Fibroblast of skin of left quadriceps (primary cell): ENCODE measurements around the gene HAUS7.

Source experiments
- DNase-seq, 2 experiments: peaks; one replicate each; pipeline ENCODE4 v3.0.0-alpha.2; 2013; ENCODE audit warnings: low read depth in 2 of 2

Gene HAUS7

GRCh38 chrX:153499341-153499740 lies 29.0 kb upstream of the HAUS7 start:
- no peak for DNase-seq

GRCh38 chrX:153498453-153498852 lies 28.1 kb upstream of the HAUS7 start:
- DNase-seq, result no peak

DNA sequence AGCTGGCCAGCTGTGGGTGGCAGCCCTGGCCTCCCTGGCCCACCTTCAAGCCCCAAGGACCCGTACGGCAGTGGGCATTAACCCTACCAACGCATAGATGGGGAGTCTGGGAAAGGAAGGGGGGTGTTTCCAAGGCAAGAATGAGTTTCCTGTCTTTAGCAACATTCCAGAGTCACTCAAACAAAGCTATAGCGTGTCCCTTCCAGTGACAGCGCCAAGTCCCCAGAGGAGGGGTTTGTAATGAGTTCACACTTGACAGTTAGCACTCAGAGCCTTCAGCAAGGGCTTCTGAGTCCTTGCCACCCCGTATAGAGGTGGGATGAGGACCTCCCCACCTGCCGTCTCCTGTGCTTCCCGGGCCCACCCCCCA lies 26.2 kb upstream of the HAUS7 start:
- no peak for DNase-seq

DNA sequence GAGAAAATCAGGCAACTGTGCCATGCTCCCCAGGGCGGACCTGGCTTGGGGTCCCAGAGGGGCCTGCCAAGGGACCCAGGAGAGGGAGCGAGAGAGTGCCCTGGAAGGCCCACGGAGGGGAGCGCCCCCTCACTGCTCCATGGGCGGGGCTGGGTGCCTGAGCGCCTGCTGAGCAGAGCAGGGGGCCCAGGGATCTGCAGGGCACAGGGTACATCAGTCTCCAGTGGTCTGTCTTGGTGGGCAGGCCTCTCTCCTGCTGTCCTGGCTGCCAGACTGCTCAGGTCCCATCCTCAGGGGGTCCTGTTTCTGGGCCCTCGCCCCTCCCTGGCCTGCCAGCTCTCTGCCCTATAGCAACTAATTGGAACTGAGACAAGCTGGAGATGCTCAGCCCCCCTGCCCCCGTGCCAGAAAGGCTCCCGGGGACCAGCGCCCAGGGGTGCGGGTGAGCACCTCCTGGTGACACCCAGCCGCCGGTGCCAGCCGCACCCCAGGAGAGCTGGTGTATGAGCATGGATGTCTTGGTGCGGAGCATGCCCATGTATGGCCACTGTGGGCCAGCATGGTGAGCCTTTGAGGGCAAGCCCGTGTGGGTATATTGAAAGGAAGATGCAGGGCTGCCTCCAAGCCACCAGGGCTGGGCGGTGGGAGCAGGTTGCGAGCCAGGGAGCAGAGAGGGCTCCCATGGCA lies 25.7 kb upstream of the HAUS7 start:
- no peak for DNase-seq

- DNase-seq, result no peak
Measured at GRCh38 chrX:153495362-153495751, 25.0 kb upstream of the HAUS7 start.

DNA sequence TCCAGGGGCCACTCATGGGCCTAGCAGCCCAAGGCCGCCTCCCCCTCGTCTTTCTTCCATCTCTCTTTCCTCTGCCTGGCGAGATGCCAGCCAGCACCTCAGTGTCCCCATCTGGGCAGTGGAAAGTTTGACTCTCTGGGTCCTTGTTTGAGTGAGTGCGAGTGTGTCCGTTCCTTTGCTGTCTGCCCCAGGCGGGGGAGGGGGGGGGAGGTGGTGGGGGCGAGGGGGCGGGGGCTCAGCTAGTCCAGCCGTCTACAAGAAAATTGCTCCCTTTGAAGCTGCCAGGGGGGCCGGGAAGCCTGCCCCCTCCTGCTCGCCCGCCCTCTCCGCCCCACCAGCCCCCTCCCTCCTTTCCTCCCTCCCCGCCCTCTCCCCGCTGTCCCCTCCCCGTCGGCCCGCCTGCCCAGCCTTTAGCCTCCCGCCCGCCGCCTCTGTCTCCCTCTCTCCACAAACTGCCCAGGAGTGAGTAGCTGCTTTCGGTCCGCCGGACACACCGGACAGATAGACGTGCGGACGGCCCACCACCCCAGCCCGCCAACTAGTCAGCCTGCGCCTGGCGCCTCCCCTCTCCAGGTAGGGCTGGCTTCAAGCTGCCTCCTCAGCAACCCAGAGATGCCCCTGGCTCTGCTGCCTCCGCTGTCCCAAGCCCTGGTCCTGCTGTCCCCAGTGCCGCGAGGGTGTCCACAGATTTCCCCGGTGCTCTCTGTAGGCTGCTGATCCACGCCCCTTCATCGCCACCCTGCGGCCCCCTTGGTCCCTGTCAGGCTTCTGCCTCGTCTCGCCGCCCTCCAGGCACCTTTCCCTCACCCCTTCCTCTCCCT lies 24.4 kb upstream of the HAUS7 start, which contains the start of gene BGN:
Gene BGN, plus strand, starts transcription at position 440 of the 821 bp plus-strand sequence. CDS start 9,652 bp downstream, outside the sequence.
- DNase-seq, result peak in 1 of 2 experiments; percentile 19

GRCh38 chrX:153494061-153494460 lies 23.7 kb upstream of the HAUS7 start:
- DNase-seq, result no peak

DNA sequence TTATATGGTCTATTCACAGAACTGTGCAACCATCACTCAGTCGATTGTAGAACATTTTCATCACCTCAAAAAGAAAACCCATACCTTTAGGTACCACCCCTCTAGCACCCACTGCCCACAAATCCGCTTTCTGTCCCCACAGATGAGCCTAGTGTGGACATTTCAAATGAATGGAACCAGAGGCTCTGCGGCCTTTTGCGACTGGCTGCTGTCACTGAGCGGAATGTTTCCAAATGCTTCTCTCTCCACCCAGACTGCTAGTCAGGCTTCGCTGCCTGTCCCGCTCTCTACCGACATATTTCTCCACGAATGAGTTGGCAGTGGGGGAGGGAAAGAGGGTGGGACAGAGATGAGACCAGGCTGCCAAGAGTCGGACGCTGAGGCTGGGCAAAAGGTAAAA lies 22.7 kb upstream of the HAUS7 start:
- no peak for DNase-seq

DNA sequence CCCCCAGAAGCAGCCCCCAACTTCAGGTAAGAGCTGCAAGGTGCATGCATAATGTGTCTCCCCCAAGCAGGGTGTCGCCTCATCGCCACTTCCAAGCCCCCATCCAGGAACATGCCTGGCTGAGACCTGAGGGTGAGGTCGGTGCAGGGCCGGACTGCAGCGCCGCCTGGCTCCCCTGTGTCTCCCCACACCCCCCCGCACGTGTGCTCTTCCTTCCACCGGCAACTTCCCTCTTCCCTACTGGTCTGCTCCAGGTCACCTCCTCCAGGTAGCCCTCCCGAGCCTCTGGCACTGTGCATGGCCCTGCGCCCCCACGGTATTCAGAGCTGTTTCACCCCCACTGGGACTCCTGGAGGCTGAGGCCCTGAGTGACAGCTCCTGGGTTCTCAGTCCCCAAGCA lies 22.2 kb upstream of the HAUS7 start:
- no peak for DNase-seq

GRCh38 chrX:153491918-153492317 lies 21.5 kb upstream of the HAUS7 start:
- no peak for DNase-seq

DNA sequence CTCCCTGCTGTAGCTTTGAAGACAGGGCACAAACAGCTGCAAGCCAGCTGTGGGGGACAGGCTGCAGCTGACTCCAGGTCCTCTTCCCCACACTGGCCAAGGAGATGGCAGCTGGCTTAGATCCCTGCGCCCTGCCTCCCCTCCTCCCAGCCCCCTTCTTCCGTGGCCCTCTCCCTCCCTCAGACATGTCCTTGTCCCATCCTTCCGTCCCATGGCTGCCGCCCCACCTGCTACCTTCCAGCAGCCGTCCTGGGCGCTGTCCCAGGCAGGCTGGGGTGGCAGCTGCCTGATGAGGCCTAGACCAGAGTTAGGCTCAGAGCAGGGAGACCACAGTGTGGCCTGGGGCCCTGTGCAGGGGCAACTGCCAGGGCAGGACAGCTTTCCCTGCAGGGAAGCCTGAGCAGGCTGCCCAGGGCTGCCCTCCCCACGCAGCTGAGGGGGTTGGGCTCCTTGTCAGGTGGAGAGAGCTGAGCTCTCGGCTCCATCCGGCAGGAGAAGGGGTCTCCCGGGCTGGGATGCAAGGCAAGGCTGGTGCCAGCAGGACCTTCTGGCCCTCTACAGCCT lies 21.1 kb upstream of the HAUS7 start:
- DNase-seq, result no peak

GRCh38 chrX:153490217-153490930 lies 20.0 kb upstream of the HAUS7 start:
- no peak for DNase-seq

DNA sequence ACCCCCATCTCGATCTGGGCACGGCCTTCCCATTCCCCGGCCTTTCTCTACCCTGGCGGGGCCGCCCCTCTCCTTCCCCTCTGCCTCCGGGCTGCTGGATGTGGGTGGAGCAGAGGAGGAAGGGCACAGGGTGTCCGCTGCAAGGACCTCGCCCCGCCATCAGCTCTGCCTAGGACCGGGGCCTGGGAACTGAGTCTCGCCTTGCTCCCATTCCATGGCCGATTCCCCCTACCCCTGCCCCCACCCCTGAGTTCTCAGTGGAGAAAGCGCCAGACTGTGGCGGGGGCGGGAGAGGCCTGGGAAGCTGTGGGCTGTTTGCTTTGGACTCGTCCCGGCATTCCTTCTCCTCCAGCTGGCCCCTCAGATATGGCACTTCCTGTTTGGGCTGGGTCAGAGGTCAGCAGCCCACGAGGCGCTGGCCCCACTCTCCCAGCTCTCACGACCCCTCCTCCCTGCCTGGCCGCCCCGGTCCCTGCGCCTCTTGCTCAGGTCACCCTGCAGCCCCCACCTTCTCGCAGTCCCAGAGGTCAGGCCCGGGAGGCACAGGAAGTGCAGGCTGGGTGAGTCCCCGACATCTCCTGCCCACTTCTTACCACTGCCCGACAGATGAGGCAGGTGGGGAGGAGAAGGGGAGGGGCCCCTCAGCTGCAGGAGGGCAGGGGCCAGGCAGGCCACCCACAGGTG lies 18.0 kb upstream of the HAUS7 start:
- DNase-seq, result no peak

- no peak for DNase-seq
Measured at GRCh38 chrX:153487590-153488071, 17.3 kb upstream of the HAUS7 start.

GRCh38 chrX:153486171-153486570 lies 15.8 kb upstream of the HAUS7 start:
- DNase-seq, result no peak

DNA sequence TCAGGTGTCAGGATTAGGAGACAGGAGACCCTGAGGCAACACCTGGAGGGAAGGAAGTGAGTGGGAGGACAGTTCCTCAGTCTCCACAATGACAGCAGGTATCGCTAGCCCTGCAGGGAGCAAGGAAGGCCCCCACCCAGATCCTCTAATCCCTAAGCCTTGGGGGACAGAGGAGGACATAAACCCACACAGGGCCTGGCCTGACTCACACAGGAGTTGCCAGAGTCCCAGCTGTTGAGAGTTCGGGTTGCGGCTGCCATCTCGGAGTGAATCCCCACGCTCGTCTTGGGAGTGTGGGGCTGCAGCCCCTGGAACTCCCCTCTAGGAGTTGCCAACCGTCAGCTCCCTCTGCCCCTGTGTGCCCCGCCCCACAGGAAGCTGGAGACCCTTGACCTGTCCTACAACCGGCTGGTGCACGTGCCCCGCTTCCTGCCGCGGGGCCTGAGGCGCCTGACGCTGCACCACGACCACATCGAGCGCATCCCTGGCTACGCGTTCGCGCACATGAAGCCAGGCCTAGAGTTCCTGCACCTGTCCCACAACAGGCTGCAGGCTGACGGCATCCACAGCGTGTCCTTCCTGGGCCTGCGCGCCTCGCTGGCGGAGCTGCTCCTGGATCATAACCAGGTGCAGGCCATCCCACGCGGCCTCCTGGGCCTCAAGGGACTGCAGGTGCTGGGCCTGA lies 15.2 kb upstream of the HAUS7 start:
- no peak for DNase-seq

DNA sequence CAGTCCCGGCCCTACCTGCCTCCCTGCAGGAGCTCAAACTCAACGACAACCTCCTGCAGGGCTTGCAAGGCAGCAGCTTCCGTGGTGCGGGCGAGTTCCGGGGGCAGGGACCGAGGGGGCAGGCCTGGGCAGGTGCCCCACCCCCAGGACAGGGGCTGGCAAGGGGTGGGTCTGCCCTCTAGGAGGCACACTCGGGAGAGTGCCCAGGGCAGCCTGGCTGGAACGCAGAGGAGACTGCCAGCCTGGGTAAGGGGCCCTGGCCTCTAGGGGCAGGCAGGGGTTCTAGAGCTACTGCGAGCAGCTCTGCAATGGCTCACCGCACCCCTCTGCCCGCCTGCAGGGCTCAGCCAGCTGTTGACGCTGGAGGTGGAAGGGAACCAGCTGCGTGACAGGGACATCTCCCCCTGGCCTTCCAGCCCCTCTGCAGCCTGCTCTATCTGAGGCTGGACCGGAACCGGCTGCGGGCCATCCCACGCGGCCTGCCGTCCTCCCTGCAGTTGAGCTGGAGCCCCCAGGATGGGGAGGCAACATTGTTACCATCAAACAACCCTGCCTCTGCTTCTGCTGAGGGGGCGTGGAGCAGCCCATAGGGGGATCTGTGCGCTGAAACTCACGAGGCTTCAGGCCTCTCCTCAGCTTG lies 12.1 kb upstream of the HAUS7 start:
- no peak for DNase-seq

- no peak for DNase-seq
Measured at GRCh38 chrX:153481043-153481442, 10.7 kb upstream of the HAUS7 start.

- no peak for DNase-seq
Measured at GRCh38 chrX:153478746-153479145, 8.4 kb upstream of the HAUS7 start.

DNA sequence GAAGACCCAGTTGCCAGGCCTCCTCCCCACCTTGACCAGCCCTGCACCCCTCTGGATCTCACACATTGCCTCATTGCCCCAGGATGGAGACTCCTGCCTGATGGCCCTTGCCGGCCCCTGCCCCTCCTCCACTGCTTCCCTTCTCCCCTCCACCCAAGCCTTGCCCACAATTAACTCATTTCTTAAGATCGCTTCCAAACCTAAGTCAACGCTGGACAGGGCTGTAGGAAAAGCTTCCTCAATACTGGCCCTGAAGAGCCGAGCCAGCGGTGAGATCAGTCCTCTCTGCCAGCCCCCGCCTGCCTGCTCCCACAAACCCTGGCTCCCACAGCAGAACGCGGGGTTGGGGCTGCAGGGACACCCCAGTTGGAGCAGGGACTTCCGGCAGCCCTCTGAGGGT lies 7.5 kb upstream of the HAUS7 start:
- DNase-seq, result no peak
